Measurements from ENCODE around the gene OR2K2.

- TF ChIP-seq REST (IDR thresholded peaks at IDR 0.05; ENCODE audit: insufficient read depth in 1 of 2, low read depth in 2 of 2, low read length in 2 of 2) (no peak), POLR2AphosphoS5 (IDR thresholded peaks at IDR 0.05; ENCODE audit: low read depth, low read length) (no peak), TAF1 (IDR thresholded peaks at IDR 0.05; ENCODE audit: borderline replicate concordance, insufficient read depth, low read length) (no peak), SIN3A (IDR thresholded peaks at IDR 0.05; ENCODE audit: borderline replicate concordance, insufficient read depth, low read length) (no peak)
These were observed 32.5 kb upstream of the OR2K2 start for GRCh38 chr9:111362526-111362925.
